Fibroblast of mammary gland (primary cell): ENCODE data around the gene IFNG.
"Not testable (repeated sequence)": the region's sequence is repeated elsewhere in the genome, so short reads cannot be mapped to it uniquely, and the experiment has no call there.

Experiments
- DNase-seq: peaks from one replicate; pipeline ENCODE4 v3.0.0-alpha.2; 2010; ENCODE audit warnings: low read depth
- H3K4me3 ChIP-seq: 2 replicates; pipeline ENCODE4 v1.5.1; 2011; ENCODE audit warnings: low read depth, mild to moderate bottlenecking, low read length, moderate library complexity; ENCODE audit not compliant: control insufficient read depth
- CTCF ChIP-seq: conservative IDR thresholded peaks from 2 replicates; pipeline ENCODE4 v1.5.1; 2011; ENCODE audit warnings: low read depth, low read length, inconsistent platforms; ENCODE audit not compliant: control insufficient read depth, insufficient read depth

The IFNG gene

GRCh38 chr12:68178184-68178583 lies 18.6 kb upstream of the IFNG start:
- DNase-seq: no peak
- TF ChIP-seq CTCF: no peak
- H3K4me3 ChIP-seq: no peak overlapping the region

GRCh38 chr12:68177562-68177961 lies 18.0 kb upstream of the IFNG start:
- TF ChIP-seq CTCF: no peak
- no peak overlapping the region for H3K4me3 ChIP-seq
- DNase-seq: no peak

GRCh38 chr12:68176257-68176656 lies 16.7 kb upstream of the IFNG start:
- TF ChIP-seq CTCF: no peak
- no peak overlapping the region for H3K4me3 ChIP-seq
- no peak for DNase-seq

DNA sequence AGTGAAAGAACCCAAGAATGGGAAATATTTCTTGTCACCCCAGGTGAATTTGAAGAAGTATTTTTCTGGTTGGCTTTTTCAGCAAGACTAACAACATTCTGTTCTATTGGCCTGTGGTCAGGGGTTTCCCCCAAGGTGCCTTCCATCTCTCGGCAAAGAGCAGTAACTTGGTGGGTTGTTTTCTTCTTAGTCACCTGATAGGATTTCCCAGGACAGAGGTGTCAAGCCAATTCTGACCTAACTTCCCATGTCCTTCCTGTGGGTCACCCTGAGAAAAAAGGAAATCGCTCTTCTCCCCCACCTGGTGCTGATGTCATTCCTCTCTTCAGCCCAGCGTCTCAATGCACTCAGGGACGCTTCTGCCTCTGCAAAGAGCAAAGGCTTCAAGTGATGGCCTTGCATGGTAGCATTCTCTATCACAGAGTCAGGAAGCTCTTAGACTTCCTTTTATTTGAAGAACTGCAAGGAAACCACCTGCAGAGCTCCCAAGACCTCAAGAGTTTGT lies 16.1 kb upstream of the IFNG start:
- DNase-seq: no peak
- TF ChIP-seq CTCF: no peak
- H3K4me3 ChIP-seq: no peak overlapping the region

DNA sequence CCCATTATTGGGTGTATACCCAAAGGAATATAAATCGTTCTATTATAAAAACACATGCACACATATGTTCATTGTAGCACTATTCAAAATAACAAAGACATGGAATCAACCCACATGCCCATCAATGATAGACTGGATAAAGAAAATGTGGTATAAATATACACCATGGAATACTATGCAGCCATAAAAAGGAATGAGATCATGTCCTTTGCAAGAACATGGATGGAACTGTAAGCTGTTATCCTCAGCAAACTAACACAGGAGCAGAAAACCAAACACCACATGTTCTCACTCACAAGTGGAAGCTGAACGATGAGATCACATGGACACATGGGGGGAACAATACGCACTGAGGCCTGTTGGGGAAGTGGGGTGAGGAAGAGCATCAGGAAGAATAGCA lies 15.2 kb upstream of the IFNG start:
- not testable (repeated sequence) for H3K4me3 ChIP-seq, DNase-seq

GRCh38 chr12:68173792-68174191 lies 14.3 kb upstream of the IFNG start:
- no peak overlapping the region for H3K4me3 ChIP-seq
- DNase-seq: no peak
- no peak for TF ChIP-seq CTCF

- H3K4me3 ChIP-seq: no peak overlapping the region
- no peak for DNase-seq
- TF ChIP-seq CTCF: no peak
Measured at GRCh38 chr12:68170726-68171125, 11.2 kb upstream of the IFNG start.
